HG03571 (cell line): ENCODE data around the gene CCR8.
A peak's percentile ranks its signal among the peaks of the same experiment; 100 is the strongest.
"Not testable (repeated sequence)": the region's sequence is repeated elsewhere in the genome, so short reads cannot be mapped to it uniquely, and the experiment has no call there.

Experiments
- ATAC-seq: cut with Tn5 transposase; IDR thresholded peaks from one replicate; pipeline ENCODE4 v1.9.1; 2021; ENCODE audit not compliant: unreplicated experiment

Gene CCR8

DNA sequence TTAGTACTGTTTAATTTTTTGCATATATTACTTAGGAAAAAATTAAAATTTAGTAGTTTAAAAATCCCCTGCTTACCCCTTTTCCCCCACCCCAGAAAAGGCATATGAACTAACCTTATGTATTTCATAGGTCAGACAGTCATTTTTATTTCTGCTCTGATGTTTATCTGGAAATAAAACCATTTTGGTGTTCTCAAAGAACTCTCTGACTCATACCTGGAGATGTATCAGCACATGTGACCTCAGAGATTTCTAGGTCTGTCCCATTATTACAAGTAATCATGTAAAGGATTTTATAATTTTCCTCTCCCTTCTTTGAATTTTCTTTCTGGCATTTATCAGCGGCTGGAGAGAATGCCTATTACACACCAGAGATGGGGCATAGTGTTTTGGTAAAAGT, 14.1 kb upstream of the CCR8 start:
- ATAC-seq: no peak

DNA sequence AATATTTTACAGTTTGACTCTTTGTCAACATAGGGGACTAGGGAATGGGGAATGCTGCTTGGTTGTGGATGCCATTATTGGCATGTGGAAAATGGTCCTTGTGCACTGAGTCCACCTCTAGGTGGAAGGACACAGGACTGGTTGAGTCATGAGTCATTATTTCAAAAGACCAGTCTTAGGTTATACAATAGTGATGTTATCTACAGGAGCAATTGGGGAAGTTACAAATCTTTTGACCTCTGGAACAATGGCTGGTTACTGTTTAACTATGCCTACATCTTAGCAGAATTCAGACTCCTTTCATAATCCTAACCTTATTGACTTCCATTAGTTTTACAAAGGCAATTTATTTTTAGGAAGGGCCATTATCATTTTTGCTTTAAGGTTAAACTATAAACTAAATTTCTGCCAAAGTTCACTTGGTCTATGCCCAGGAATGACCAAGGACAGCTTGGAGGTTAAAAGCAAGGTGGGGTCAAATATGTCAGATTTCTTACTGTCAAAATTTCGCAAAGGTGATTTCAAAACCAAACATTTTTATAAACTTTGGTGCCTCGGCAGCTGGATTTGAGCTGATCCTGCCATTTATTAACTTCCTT, 11.8 kb upstream of the CCR8 start:
- ATAC-seq: no peak

DNA sequence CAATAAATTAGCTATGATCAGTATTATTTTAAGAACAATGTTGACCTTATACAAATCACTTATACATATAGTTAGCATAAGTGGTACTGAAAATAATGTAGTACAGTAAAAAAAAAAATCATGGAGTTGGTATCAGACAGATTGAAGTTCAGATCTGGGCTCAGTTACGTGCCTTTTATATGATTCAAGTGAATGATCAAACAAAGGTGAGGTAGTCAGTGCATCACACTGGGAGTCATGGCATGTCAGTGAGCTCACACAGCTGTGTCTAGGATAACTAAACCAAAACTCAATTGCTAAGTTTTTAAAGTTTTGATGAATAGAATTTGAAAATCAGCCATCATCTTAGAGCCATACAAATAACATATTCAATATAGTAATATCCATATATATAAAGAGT, 11.2 kb upstream of the CCR8 start:
- ATAC-seq: no peak

DNA sequence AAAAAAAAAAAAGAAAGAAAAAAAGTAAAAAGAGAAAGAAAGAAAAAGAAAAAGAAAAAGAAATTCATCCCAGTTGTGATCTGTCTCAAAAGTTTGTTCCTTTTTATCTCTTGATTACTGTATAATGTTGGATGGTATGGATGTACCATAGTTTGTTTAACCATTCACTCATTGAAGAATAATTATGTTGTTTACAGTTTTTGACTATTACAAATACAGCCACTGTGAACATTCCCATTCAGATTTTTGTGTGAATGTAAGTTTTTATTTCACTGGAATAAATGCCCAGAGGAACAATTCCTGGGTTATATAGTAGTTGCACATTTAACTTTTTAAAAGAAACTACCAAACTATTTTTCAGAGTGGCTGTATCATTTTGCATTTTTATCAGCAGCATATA, 10.3 kb upstream of the CCR8 start:
- no peak for ATAC-seq

DNA sequence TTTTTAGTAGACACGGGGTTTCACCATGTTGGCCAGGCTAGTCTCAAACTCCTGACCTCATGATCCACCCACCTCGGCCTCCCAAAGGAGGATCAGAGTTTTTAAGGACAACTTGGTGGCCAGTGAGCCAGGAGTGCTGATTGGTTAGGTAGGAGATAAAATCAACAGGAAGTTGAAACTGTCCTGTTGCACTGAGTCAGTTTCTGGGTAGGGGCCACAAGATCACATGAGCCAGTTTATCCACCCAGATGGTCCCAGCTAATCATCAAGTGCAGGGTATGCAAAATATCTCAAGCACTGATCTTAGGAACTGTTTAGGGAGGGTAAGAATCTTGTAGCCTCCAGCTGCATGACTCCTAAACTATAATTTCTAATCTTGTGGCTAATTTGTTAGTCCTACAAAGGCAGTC, 7.9 kb upstream of the CCR8 start:
- not testable (repeated sequence) for ATAC-seq

DNA sequence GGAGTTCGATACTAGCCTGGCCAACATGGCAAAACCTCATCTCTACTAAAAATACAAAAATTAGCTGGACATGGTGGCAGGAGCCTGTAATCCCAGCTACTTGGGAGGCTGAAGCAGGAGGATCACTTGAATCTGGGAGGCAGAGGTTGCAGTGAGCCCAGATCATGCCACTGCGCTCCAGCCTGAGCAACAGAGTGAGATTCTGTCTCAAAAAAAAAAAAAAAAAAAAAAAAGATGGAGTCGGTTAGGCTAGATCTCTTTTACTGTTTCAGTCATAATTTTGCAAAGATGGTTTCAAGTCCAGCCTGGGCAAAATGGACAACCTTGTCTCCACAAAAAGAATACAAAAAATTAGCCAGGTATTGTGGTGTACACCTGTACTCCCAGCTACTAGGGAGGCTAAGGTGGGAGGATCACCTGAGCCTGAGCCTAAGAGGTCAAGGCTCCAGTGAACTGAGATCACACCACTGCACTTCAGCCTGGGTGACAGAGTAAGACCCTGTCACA, 7.2 kb upstream of the CCR8 start:
- not testable (repeated sequence) for ATAC-seq

DNA sequence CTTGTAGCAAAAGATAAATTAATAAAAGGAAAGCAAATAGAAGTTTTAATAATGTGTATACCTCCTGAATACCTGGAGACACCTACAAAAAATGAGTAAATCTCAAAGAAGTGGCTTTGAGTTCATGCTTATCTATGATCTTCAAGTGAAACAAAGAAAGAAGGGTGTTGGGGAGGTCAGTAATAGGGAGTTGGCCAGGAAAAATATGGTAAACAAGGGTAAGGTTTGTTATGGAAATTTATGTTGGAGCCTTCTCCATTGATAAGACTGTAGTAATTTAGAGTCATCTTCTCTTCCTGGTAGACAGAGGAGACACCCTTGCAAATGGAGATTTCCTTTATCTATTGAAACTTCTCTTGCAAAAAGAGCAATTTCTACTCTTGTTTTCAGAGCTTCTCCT, 6.6 kb upstream of the CCR8 start:
- ATAC-seq: no peak

DNA sequence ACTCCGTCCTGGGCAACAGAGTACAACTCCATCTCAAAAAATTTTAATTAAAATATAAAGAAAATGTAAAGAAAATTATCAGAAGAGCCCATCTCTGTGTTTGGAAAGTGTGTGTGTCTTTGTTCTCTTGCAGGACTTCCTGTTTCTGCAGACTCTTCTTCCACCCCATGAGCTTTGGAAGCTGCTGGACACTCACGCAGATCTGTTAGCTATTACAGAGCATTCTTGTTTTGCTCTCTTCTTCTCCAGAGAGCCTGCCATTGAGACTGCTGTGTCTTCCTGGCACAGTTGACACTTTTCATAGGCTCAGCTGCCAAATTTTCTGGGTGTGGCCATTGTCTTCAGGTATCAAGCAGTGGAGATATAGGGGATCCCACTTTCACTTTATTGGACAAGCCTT, 6.0 kb upstream of the CCR8 start:
- no peak for ATAC-seq

DNA sequence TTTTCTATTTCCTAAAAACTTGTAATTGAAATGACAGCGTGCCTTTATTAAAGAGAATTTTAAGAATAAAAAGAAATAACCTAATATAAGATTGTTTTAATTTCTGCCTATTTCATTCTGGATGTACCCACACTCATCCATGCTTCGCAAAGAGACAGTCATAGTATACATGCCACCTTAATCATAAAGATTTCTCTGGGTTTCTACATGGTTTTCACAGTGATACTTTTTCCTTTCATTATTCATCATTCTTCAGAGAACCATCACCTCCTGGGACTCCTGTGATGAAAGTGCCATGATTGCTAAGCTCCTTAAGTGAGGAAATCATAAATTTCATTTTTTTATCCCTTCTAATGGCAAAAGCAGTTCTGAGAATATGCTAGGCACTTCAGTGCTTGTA, 4.3 kb upstream of the CCR8 start:
- no peak for ATAC-seq

DNA sequence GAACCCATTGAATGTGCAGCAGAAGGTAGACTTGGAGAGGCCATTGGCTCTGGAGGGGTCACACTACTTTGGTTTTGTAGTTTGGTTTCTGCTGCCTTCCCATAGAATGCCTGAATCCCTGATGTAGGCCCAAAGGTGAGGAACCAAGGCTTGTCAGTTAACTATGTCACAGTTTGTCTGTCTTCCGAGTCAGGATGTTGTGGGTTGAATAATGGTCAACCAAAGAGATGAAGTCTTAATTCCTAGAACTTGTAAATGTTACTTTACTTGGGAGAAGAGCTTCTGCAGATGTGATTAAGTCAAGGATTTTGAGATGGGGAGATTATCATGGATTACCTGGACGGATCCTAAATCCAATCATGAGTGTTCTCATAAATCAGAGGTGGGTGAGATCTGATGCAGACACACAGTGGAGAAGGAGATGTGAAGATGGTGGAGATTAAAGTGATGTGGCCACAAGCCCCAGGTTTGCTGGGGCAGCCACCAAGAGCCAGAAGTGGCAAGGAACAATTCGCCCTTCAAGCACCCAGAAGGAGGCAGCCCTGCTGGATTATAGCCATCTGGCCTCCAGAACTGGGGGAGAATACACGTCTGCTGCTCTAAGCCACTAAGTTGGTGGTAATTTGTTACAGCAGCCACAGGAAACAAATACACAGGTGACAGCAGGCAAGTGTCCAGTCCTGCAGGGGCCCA, 2.3 kb upstream of the CCR8 start:
- no peak for ATAC-seq

DNA sequence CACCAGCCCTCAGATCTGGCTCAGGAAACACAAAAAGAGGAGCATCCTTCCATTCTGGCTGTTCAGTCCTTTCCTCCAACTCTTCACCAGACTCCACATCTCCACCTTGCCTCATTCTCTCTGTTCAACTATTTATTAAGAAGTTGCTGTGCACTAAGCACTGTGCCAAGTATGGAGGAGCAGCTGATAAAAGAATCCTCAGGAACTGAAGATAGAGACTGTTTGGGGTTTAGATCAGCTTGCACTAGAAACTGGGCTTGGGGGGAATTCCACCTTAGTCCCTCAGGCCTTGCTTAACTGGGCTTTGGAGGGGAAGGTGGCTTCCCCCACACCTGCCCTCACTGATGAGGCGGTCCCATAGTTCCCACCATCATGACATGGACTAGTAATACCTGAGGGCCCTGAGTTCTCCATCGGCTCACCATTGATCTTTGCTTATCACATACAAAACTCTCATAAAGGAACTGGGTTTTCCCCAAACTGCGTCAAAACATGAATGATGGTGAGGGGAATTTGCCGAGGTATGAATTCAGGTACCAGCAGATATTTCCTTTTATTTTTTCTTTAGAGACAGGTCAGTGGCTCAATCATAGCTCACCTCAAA, 1.7 kb upstream of the CCR8 start:
- peak; percentile 76 for ATAC-seq

DNA sequence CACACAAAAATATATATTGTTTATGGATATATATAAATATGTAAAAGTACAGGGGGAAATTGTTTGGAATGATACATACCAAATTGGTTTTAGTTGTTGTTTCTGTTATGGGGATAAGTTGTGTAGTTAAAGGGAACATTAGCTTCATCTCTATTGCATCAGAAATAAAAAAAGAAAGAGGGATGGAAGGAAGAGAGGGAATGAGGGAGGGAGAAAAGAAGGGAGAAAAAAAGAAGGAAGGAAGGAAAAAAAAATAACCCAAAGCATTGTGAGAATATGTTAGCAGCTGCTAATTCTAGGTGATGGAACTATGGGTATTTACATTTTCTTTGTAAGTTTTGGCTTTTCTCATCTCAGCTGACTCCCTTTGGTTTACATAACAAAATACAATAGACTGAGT, 1.3 kb downstream of the CCR8 start:
- ATAC-seq: no peak

DNA sequence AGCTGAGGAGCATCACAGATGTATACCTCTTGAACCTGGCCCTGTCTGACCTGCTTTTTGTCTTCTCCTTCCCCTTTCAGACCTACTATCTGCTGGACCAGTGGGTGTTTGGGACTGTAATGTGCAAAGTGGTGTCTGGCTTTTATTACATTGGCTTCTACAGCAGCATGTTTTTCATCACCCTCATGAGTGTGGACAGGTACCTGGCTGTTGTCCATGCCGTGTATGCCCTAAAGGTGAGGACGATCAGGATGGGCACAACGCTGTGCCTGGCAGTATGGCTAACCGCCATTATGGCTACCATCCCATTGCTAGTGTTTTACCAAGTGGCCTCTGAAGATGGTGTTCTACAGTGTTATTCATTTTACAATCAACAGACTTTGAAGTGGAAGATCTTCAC, 3.0 kb downstream of the CCR8 start:
- no peak for ATAC-seq

DNA sequence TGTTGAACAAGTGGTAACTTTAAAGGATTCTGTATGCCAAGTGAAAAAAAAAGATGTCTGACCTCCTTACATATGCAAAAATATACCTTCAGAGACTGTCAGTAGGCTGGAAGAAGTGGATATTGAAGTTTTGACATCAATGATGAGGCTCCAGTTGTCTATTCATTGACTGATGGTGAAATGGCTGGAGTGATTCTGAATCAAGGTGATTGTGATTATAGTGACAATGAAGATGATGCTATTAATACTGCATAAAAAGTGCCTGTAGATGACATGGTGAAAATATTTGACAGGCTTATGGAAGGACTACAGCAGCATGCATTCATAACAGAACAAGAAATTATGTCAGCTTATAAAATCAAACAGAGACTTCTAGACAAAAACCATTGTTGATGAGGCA, 4.1 kb downstream of the CCR8 start:
- no peak for ATAC-seq

DNA sequence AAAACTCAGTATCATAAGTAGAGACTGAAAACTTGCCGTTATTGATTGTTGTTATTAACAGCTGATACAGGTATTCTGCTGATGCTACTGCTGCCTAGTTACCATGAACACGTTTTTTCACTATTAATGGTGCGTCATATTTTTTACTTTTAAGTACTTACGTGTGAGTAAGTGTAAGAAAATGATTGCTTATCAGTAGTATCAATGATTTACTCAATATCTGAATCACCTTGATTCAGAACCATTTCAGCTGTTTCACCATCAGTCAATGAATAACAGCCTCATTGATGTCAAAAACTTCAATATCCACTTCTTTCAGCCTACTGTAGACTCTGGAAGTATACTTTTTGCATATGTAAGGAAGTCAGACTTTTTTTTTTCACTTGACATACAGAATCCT, 4.7 kb downstream of the CCR8 start:
- ATAC-seq: no peak

DNA sequence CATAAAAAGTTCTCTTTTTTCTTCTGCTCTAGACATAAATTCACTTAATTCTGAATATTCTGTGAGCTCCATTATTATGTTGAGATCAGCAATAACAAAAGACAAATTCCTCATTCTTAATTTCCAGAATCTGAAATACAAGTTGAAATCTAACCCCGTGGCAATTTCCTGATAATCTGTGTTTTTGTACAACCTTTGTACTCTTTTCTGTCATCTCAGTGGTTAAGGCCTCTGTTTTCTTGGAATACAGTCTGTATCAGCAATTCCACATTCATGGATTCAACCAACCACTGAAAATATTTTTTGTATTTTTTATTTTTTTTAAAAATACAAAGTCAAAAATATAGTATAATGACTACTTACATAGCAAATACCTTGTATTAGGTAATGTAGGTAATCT, 8.7 kb downstream of the CCR8 start:
- no peak for ATAC-seq

DNA sequence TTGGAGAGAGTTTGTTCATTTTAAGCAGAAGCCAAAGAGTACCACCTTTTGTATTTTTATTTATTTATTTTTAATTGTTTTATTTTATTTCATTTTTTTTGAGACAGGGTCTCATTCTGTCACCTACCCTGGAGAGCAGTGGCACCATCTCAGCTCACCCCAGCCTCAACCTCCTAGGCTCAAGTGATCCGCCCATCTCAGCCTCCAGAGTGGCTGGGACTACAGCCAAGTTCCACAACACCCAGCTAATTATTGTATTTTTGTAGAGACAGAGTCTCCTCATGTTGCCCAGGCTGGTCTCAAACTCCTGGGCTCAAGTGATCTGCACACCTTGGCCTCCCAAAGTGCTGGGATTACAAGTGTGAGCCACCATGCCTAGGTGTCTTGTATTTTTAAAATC, 9.6 kb downstream of the CCR8 start:
- ATAC-seq: no peak

DNA sequence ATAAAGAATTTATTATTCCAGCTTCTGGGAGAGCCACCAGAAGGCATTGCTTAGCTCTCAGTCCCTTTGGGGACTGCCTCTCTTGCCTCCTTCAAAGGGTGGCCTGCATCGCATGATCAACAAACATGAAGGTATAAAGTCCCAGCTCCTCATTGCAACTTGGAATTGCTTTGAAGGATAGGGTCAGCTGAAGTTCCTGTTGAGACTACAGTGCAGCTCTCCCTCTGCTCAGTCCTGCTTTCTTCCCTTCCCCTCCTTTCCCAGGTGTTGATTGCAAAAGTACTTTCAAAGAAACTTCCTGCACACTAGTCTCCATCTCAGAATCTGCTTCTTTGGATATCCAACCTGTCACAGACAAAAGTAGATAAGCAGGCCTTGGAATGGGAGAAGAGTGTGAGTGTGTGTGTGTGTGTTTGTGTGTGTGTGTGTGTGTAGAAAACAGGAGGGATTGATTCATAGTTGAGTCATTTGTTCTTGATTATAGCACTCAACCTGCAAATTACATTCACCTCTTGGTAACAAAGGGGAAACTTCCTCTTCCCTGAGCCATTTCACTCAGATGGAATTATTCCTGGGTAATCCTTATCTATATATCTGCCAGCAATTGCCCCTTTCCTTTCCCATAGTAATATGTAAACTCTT, 13.7 kb downstream of the CCR8 start:
- no peak for ATAC-seq

DNA sequence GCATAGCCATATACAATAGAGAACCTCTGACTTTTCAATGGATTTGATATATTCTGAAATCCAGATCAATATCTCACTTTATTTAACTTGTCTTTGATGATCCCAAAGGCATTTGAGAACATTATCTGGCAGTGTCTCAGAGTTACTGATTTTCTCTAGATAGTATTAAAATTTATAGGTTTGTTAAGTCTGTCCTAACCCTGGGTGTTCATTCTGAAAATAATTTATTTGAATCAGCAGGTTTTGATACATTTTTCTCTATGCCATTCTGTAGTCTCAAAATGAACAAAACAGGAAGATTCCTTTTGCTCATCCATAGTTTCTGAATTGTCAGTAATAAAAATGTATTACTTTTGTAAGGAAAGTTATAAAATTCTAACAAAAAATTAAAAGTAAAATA, 14.3 kb downstream of the CCR8 start:
- no peak for ATAC-seq

DNA sequence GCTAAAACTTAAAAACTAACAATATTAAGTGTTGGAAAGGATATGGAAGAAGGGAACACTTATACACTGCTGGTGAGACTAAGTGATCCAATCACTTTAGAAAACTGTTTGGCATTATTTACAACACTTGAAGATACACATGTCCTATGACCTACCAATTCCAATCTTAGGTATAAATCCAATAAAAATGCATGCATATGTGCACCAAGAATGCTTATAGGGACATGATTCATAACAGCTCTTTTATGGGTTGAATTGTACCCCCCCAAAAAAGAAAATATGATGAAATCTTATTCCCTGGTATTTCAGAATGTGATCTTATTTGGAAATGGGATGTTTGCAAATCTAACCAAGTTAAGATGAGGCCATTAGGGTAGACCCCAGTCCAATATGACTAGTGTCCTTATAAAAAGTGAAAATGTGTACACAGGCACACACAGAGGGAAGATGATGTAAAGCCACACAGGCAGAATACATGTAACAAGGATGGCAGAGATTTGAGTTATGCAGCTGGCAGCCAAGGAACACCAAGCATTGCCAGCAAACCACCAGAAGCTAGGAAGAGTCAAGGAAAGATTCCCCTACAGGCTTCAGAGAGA, 15.3 kb downstream of the CCR8 start:
- no peak for ATAC-seq

DNA sequence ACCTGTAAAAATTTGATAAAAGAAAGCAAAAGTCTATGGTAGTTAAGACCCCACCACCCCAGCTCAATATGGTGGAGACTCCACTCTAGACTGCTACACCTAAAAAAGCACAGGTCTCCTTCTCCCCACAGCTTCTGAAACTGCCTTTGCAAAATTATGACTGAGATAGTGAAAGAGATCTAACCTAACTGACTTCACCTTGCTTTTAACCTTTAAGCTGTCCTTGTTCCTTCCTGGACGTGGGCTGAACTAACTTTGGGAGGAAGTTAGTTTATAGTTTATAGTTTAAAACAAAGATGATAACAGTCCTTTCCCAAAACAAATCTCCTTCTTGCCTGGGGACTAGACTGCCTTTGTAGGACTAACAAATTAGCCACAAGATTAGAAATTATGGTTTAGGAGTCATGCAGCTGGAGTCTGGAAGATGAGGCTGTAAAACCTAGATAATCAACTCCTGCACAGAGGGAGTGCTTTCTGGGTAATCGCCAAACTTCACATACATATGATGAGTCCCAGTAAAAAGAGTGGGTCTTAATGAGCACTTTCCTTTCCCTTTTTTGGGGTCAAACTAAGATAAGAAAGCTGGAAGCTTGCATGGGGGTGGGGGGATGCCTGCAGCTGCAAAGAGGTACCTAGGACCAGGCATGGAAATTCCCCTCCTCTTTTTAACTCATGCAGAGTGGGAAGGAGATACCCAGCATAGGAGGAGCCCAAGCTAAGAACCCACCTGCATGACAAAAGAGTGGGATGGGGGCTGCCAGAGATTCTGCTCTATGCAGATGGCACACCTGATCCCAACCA, 17.5 kb downstream of the CCR8 start:
- ATAC-seq: peak; percentile 94
